NOMO-1 treated with DMSO at 0.1 percent for 48 hours (cell line): Measurements from ENCODE around the gene VPS8.
"Not testable (repeated sequence)": the region's sequence is repeated elsewhere in the genome, so short reads cannot be mapped to it uniquely, and the experiment has no call there.

ENCODE experiments used
- DNase-seq: peaks from one replicate; lab custom pipeline; 2025; ENCODE audit not compliant: unreplicated experiment; lab: John Stamatoyannopoulos, UW

VPS8 gene

DNA sequence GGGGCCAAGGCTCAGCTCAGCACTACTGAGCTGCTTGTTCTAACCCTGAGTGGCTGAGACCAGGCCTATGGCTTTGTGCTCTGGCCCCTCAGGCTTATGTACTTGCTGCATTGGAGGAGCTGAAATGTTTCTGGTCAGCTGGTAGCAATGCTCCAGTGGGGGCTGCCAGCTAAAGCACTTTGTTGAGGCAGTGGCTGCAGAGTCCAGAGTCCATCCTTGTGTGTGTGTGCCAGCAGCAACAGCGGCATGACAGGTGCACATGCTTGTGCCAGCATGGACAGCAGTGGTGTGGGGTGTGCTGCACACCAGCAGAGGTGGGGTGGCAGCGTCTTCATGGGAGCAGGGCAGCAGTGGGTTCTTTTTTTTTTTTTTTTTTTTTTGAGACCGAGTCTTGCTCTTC is 169.1 kb downstream of the VPS8 start:
- no peak for DNase-seq

DNA sequence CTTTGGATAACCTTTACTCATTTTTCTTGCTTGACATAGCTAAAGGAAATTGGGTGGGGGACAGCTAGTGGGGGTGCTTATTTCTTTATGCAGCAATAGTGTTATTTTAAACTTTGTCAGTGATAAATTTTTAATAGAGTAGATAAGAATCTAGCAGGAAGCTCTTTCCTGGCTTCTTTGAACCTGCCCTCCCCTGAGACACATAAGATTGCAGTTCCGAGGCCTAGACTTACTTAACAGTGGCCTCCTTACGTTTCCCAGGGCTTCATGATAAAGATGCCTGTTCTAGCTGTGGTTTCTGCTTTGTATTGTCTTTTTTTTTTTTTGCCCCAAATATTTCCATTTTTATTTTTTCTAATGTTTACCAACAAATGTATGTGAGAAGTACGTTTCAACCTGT is 170.1 kb downstream of the VPS8 start:
- no peak for DNase-seq

DNA sequence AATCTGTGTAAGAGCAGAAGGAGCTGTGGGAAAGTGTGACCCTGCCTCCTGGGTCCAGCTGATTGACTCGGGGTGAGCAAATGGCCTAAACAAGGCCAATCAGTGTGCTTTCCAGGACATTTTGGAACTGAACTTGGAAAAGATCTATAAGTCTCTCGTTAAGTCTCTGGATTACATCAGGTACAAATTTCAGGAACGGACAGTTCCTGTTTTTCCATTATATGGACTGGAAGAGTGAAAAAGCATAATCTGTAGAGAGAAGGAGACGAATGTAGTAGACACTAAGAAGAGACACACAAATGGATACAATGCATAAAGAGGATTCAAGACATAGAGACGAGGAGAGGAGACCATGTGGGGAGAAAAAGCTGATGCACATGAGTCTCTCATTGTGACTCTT is 173.6 kb downstream of the VPS8 start:
- no peak for DNase-seq

DNA sequence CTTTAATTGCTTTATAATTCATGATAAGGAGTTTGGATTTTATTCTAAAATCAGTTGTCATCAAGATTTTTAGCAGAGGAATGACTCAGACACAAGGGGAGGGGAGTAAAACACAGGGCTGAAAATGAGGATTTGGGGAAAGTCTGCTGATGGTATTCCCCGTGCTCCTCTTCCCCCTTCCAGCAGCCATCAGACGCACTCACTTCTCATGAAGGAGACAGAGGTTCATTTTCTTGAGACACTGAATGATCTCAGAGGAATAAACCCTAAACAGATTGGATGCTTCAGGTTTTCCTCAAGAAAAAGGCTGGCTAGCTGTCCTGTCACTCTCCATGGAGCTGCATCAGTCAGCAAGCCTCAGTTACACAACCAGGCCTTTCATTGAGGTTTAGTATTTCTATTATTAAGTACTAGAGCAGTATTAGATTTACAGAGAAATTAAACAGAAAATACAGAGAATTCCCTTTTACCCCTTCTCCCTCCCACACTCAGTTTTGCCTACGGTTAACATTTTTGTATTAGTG is 174.5 kb downstream of the VPS8 start:
- DNase-seq, result no peak

DNA sequence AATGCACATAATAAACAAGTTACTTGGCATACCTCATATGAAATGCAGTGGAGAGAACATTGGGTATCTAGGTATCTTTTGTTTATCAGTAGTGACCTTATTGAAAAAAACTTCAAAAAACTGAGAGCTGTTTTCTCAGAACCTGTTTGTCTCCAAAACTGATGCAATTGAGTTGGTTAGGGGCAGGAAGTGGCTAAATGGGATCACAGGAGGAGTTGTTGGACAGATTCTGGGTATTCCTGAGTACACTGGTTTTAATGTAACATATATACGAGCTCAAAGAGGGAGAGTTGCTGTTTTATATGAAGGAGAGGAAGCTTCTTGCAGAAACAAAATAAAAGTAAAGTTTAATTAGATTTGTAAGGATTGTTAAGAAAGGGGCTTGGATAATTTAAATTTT is 181.4 kb downstream of the VPS8 start:
- no peak for DNase-seq

DNA sequence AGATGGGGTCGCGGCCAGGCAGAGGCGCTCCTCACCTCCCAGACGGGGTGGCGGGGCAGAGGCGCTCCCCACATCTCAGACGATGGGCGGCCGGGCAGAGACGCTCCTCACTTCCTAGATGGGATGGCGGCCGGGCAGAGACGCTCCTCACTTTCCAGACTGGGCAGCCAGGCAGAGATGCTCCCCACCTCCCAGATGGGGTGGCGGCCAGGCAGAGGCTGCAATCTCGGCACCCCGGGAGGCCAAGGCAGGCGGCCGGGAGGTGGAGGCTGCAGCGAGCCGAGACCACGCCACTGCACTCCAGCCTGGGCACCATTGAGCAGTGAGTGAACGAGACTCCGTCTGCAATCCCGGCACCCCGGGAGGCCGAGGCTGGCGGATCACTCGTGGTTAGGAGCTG is 191.9 kb downstream of the VPS8 start:
- not testable (repeated sequence) for DNase-seq

DNA sequence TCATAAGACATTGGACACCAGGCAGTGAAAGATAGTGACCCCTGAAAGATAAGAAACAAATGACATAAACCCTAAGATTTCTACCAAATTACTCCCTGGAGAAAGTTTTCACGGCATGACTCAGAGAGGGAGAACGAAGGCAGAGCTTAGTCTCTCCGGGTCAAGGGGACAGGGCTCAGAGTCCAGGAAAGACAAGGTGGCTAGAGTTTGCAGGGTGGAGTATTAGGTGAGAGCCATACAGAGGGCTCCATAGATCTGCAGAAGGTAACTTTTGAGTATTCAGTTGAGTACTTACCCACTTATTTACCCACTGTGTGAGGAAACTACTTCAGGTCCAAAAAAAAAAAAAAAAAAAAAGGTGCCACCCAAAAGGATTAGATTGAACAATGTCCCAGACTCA is 197.7 kb downstream of the VPS8 start:
- DNase-seq, result no peak

DNA sequence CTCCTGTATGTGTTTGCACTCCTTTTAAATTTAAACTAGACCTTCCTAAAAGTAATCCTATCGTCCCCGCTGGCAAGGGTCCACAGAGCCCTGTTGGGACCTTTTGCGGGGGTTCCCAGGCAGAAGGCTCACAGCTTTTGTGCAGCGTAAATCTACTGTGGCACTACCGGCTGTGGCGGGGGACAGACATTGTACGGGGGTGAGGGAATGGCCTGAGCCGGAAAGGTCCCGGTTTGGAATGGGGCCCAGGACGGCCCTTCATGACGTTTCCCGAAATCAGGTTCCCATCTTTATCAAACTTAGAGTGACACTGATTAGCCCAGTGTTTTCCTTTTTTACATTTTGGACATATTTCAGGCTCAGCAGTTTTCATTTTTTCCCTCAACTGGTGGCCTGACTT is 205.6 kb downstream of the VPS8 start:
- not testable (repeated sequence) for DNase-seq

DNA sequence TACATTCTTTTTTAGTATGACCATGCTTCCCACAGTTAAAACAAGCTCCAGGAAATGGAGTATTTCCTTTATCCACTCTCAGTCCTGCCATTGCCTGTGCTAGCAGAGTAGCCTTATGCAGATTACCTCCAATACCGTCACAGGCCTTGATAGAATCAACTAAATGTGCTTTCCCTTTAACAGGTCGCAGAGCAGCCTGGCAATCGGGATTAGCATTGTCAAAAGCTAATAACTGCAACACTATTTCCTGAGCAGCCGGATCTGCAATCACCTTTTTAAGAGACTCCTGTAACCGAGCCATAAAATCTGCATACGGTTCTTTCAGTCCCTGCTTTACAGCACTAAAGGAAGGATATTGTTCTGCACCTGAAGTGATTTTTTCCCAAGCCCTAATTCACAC is 206.0 kb downstream of the VPS8 start:
- DNase-seq, result not testable (repeated sequence)

DNA sequence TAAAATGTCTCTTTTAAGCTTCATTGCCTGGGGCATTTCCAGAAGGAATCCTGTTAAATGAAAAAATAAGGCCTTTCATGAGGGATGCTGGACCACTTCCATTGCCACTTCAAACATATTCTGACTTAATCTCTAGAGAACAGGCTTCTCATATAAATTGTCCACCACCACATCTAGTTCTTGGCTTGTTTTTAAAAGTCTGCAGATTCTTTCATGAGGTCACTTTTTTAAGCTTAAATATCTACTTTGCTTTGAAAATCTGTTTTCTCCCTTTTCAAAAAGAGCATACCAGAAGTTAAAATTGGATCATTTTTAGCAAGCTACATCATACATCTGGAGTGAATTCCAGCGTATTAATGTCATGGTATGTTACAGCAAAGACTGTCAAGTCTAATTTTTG is 209.3 kb downstream of the VPS8 start:
- no peak for DNase-seq

DNA sequence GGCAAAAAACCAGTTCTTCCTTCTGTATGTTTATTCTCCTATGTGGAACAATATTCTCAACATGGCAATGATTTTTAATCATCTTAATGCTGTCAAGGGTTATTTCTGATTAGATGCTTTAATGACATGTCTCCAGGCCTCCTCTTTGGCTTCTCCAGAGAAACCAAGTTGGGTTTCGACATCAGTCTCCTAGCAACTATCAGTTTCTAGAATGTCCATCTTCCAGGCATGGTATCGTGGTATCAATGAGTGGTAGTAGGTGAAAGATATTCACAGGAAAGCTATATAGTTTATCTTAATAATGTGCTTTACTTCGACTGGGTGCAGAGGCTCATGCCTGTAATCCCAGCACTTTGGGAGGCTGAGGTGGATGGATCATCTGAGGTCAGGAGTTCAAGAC is 212.4 kb downstream of the VPS8 start:
- DNase-seq, result no peak

DNA sequence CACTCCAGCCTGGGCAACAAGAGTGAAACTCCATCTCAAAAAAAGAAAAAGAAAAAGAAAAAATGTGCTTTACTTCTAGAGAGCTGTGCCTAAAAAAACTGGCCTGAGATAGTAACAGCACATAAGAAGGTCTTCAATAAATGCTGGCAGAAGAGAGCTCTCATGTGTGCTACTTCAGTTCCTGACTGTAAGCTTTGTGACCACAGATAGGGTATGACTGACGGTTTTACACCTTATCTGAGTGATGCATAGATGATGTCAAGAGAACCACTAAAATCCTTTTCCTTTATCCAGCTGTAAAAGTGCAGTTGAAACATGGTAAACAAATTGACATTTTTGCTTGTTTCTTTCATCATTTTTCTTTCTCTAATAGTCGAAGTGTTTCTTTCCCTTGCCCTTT is 213.0 kb downstream of the VPS8 start:
- DNase-seq, result no peak

DNA sequence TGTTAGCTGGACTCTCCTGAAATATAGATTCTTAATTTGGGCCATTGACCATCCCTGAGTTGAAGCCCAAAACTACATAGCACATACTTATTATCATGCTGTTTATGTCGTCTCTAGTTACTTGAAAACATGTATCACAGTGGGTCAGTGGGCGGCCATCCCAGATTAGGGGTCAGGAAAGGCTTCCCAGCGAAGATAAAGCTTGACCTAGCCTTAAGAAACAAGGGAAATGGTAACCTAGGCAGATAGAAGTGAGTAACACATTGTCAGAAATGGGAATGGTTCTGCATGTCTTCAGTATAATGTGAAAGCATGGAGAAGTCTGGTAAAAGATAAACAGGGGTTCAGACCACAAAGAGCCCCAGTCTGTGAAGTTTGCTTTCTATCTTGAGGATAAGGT is 216.2 kb downstream of the VPS8 start:
- DNase-seq, result no peak

DNA sequence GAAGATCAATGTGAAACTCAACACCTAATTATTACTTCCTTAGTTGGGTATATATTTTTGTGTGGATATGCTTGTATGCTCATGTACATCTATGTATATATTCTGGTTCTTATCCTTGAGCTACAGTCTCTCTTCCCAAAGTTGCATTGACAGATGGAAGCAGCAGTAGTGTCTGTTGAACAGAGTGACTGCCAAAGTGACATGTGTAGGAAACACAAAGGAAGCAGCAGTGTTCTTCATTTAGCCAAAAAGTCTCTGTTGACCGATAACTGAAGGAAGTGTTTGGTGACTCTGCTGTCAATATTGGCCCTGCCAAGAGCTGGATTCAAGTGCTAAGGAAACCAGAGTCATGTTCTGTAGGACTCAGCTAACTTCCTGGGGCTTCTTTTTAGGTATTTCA is 217.1 kb downstream of the VPS8 start:
- DNase-seq, result no peak

DNA sequence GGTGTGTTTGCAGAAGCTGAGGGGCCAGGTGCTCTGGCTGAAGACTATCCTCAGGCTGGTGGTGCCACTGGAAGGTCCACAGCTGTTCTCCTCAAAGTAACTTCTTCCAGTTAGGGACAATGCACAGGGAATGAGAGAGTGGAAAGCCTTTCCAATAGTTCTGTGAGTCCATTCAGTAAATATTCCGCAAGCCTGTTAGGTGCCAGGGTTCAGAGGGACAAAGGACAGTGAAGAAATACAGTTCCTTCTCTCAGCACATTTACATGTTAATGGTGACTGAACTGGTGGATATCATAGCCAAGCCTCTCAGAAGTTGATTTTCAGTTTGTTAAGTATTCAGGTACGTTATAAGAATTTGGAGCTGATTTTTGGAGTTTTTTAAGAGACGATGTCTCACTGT is 218.4 kb downstream of the VPS8 start:
- DNase-seq, result no peak

DNA sequence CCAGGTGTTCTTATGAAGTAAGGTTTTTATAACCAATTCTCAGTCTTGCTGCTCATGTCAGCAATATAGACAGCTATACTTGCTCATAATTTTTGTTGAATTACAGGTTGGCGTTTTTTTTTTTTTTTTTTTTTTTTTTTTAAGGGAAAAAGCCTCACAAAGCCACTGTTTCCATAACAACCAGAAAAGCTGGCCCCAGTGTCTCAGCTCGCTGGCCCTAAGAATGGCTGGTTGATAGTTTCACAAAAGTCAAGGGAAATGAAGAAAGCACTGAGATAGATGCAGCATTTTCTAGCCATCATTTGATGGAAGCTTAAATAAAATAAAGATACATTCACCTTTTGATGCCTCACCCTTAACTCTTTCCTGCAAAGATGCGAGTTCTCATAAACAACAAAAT is 219.0 kb downstream of the VPS8 start:
- no peak for DNase-seq

DNA sequence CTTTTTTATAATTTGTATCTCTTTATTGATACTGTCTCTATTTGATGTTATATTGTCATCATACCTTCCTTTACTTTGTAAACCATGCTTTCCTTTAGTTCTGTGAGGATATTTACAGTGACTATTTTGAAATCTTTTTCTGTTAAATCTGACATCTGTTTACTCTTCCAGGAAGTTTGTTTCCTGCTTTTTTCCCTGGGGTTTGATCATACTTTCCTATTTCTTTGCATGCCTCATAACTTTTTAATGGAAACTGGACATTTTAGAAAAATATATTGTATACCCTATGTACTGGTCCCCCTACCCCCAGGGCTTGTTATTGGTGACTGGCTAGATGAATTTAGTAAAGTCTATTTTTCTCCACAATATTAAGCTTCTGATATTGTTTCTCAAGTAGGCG is 225.8 kb downstream of the VPS8 start:
- DNase-seq, result no peak

DNA sequence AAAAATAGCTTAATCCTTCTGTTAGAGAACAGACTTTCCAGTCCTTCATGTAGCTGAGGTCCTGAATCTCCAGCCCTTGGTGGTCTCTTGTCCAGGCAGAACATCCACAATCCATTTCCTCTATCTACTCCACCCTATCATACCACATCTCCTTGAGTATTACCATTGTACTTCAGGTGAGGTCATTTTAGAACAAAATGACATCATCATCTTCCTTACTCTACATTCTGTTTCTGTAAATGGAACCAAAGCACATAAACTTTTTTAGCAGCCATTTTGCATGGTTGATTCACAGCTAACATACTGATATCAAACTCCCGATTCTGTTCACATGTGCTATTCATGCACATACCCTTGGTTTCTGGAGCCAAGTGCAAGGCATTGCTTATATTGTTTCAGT is 228.5 kb downstream of the VPS8 start:
- DNase-seq, result no peak

DNA sequence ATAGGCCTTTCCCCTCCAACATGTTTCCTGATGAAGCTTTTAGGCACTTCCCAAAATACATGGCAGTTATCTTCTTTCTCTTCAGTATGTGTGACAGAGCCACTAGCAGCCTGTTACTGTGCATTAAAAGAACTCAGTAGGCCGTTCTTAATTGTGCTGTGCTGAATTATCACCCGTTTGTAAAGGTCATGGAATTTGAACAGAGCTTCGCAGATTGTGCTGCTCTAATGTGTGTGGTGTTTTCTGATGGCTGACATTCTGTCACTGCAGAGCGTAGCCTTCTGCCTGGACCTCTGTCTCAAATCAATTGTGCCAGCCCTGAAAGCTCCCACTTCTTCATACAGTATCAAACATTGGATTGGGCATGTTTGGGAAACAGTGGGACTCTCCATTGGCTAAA is 229.6 kb downstream of the VPS8 start:
- DNase-seq, result no peak

DNA sequence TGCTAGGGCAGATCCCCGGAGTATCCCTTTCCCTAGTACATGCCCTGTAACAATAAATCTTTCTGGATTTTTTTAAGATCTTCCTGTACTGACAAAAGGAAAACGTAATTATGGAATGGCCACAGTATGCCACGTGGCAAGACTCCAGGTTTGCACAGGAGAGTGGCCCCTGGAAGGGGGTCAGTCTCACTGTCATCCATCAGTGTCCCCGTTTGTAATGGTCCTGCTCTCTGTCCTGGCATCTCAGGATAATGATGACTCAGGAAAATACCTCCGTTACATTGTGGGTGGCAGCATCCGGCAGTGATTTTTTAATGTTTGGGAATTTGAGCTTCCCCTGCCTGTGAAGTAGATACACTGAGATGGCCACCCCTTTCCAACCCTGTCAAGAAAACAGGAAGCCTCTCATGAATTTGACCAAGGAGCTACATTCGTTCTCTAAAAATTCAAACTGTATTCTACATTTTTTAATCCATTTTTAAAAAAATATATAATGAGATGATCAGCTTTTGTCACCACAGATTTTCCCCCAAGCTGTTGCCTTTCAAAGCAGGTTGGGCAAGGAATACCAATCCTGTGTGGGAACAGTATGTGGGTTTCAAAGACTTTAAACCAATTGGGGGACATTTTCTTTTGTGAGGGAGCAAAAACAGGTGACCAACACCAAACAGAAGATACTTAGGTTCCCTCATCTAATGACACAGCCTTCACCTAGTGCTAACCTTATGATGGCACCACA is 230.5 kb downstream of the VPS8 start:
- DNase-seq, result no peak

DNA sequence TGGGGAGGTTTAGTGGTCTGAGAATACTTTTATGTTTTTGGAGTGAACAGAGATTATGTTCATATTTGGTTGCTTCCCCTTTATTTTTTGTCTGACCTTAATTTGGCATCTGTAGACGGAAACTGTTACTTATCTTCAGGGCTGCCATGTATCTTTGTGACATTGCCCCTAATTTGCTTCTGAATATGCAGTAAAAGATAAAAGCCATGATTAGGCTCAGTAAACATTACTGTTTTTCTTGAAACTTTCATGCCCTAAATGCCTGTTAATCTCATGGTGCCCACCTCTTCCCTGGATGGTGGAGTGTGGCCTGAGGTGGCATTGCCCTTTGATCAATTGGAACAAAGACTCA is 234.2 kb downstream of the VPS8 start:
- no peak for DNase-seq

DNA sequence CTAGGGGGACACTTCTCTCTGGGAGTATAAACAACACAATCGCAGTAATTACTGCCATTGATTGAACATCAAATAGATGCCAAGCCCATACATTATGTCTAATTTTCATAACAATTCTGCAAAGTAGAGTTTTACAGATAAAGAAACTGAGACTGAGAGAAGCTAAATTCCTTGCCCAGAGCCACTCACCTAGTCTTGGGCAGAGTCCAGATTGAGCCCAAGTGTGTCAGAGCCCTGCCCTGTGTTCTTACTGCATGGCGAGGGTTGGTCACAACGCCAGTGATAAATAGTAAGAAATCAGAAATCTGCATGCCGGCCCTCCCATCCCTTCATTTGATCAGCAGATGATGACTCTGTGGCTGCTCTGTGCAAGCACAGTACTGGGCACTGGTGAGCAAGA is 234.6 kb downstream of the VPS8 start:
- no peak for DNase-seq

DNA sequence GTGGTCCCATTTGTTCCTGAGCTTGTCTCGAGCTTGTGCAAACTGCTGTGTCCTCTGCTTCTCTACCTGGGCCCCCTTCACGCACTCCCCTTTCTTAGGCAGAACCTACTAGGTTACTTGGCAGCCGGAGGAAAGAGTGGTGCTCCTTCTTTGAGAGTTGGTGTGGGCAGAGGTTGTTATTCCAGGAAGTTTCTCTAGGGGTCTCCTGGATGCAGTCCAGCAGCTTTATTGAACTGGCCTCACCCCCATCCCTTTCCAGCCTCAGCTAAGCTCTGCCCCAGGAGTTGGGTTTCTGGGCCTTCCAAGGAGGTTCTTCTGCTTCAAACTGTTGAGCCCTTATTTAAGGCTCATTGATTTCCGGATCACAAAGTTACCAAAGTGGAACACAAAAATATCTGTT is 237.7 kb downstream of the VPS8 start:
- no peak for DNase-seq
